ENCODE results near the gene GNAZ.
A peak's percentile ranks its signal among the peaks of the same experiment; 100 is the strongest.

The GNAZ gene

DNA sequence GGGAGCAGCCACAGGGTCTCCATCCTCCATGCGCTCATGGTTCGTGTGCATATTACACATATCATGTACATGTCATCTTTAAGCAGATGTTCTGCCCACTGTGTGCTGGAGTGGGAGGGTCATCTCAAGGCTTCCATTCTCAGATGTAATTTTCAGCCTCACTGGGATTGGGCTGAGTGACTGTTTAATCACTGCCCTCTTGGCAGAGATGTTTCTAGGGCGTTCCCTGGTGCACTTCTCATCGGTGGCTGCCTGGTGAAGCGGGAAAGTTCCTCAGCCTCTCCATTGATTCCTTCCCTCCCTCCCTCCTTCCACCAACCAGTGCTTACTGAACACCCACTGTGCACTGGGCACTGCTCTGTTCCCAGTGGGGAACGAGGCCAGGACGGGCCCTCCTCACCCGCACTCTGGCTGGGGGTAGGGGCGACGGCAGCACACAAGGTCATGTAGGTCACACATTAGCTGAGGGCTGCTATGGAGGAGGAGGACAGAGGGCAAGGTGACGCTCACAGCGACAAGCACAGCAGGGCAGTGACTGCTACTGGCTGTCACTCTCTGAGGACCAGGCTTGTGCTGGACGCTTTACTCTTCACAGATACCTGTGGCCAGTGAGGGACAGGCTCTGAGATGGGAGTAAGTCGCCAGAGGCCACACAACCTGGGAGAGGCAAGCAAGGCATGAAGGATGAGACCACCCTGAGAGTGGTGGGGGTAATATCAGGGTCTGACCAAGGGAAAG lies 22.9 kb downstream of the GNAZ start:
- peak overlapping the region in 1 of 2 donors; percentile 53 for H3K4me3 ChIP-seq (ENCODE audit: low read length in 2 of 2)
- no peak overlapping the region for H2AFZ ChIP-seq (ENCODE audit: low read length)
- no peak for DNase-seq (ENCODE audit: low spot score)
- H3K4ac ChIP-seq (ENCODE audit: low read length): no peak overlapping the region
- H3K4me2 ChIP-seq (ENCODE audit: insufficient read depth, low read length, poor library complexity, severe bottlenecking): no peak overlapping the region
- H4K8ac ChIP-seq (ENCODE audit: low read depth, low read length): peak overlapping the region; percentile 74
- peak overlapping the region; percentile 62 for H3K23ac ChIP-seq (ENCODE audit: low read depth, low read length, poor library complexity)
- H4K91ac ChIP-seq (ENCODE audit: low read depth, low read length, poor library complexity): no peak overlapping the region
- no peak overlapping the region for H2BK120ac ChIP-seq (ENCODE audit: low read depth, low read length)
- H3K27me3 ChIP-seq (ENCODE audit: control insufficient read depth in 3 of 3, insufficient read depth in 3 of 3, low read depth in 1 of 3, low read length in 3 of 3): no peaks in the 10 kb centered on the region
- no peak overlapping the region for H3K9ac ChIP-seq (ENCODE audit: low read depth, low read length, poor library complexity)
- peaks cover 8 to 17% of the 10 kb centered on the region in 2 donors for H3K4me1 ChIP-seq (ENCODE audit: control insufficient read depth in 2 of 2, insufficient read depth in 1 of 2, low read depth in 1 of 2, low read length in 2 of 2)
- no peak overlapping the region for H2BK12ac ChIP-seq (ENCODE audit: low read length)
- H2AK5ac ChIP-seq (ENCODE audit: low read depth, low read length): no peak overlapping the region
- H3K9me3 ChIP-seq (replicated peaks in 1 of 2; ENCODE audit: control insufficient read depth in 2 of 2, insufficient read depth in 1 of 2, low read depth in 1 of 2, low read length in 2 of 2): peaks cover 0 to 4% of the 10 kb centered on the region in 2 donors
- H3K27ac ChIP-seq (replicated peaks; ENCODE audit: low read length): no peak overlapping the region
- H2BK5ac ChIP-seq (ENCODE audit: low read length): no peak overlapping the region
- peak overlapping the region; percentile 78 for H3K14ac ChIP-seq (ENCODE audit: low read length)
- H2BK15ac ChIP-seq (ENCODE audit: low read length): no peak overlapping the region
- peaks cover 24% of the 10 kb centered on the region for H3K79me1 ChIP-seq (ENCODE audit: low read depth, low read length)
- H3K36me3 ChIP-seq (replicated peaks in 1 of 2; ENCODE audit: control insufficient read depth in 2 of 2, insufficient read depth in 2 of 2, low read length in 2 of 2): peaks cover 12 to 26% of the 10 kb centered on the region in 2 donors
- H3K18ac ChIP-seq (ENCODE audit: low read length): no peak overlapping the region
- WGBS, 2 donors (ENCODE audit: extremely low coverage in 2 of 2, insufficient read length in 2 of 2, insufficient replicate concordance in 1 of 2): no CpG with 5 or more reads among the region's 14 CpGs

DNA sequence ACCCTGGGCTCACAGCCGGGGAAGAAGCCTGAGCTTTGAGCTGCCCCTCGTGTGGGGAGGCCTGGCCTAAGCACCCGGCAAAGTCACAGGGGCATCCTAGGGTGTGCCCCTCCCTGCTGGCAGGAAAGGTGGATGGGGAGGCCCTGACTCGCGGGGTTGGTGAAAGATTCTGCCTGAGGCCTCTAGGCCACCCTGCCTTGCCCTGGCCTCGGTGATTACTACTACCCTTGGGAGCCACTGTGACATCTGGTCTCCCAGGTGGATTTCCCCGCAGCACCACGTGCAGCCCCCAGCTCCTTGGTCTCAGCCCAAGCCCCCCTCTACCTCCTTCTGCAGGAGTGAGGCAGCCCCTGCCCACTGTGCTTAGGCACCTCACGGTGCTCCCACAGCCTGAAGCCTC lies 23.9 kb downstream of the GNAZ start:
- H3K79me1 ChIP-seq (ENCODE audit: low read depth, low read length): peaks cover 26% of the 10 kb centered on the region
- peak overlapping the region; percentile 14 for H2AK5ac ChIP-seq (ENCODE audit: low read depth, low read length)
- no peak overlapping the region for H2BK15ac ChIP-seq (ENCODE audit: low read length)
- peaks cover 8 to 17% of the 10 kb centered on the region in 2 donors for H3K4me1 ChIP-seq (ENCODE audit: control insufficient read depth in 2 of 2, insufficient read depth in 1 of 2, low read depth in 1 of 2, low read length in 2 of 2)
- H3K27ac ChIP-seq (replicated peaks; ENCODE audit: low read length): no peak overlapping the region
- H4K8ac ChIP-seq (ENCODE audit: low read depth, low read length): no peak overlapping the region
- peak overlapping the region; percentile 38 for H3K9ac ChIP-seq (ENCODE audit: low read depth, low read length, poor library complexity)
- peak overlapping the region; percentile 73 for H3K14ac ChIP-seq (ENCODE audit: low read length)
- peaks cover 0 to 4% of the 10 kb centered on the region in 2 donors for H3K9me3 ChIP-seq (replicated peaks in 1 of 2; ENCODE audit: control insufficient read depth in 2 of 2, insufficient read depth in 1 of 2, low read depth in 1 of 2, low read length in 2 of 2)
- peaks cover 12 to 28% of the 10 kb centered on the region in 2 donors for H3K36me3 ChIP-seq (replicated peaks in 1 of 2; ENCODE audit: control insufficient read depth in 2 of 2, insufficient read depth in 2 of 2, low read length in 2 of 2)
- no peaks in the 10 kb centered on the region for H3K27me3 ChIP-seq (ENCODE audit: control insufficient read depth in 3 of 3, insufficient read depth in 3 of 3, low read depth in 1 of 3, low read length in 3 of 3)
- peak overlapping the region; percentile 34 for H3K23ac ChIP-seq (ENCODE audit: low read depth, low read length, poor library complexity)
- H2BK5ac ChIP-seq (ENCODE audit: low read length): no peak overlapping the region
- H2BK12ac ChIP-seq (ENCODE audit: low read length): no peak overlapping the region
- DNase-seq (ENCODE audit: low spot score): no peak
- H3K4me2 ChIP-seq (ENCODE audit: insufficient read depth, low read length, poor library complexity, severe bottlenecking): no peak overlapping the region
- no peak overlapping the region for H2BK120ac ChIP-seq (ENCODE audit: low read depth, low read length)
- no peak overlapping the region for H3K4ac ChIP-seq (ENCODE audit: low read length)
- H4K91ac ChIP-seq (ENCODE audit: low read depth, low read length, poor library complexity): no peak overlapping the region
- H2AFZ ChIP-seq (ENCODE audit: low read length): no peak overlapping the region
- peak overlapping the region; percentile 54 for H3K18ac ChIP-seq (ENCODE audit: low read length)
- no CpG with 5 or more reads among the region's 9 CpGs for WGBS, 2 donors (ENCODE audit: extremely low coverage in 2 of 2, insufficient read length in 2 of 2, insufficient replicate concordance in 1 of 2)
- no peak overlapping the region for H3K4me3 ChIP-seq (ENCODE audit: low read length in 2 of 2)

DNA sequence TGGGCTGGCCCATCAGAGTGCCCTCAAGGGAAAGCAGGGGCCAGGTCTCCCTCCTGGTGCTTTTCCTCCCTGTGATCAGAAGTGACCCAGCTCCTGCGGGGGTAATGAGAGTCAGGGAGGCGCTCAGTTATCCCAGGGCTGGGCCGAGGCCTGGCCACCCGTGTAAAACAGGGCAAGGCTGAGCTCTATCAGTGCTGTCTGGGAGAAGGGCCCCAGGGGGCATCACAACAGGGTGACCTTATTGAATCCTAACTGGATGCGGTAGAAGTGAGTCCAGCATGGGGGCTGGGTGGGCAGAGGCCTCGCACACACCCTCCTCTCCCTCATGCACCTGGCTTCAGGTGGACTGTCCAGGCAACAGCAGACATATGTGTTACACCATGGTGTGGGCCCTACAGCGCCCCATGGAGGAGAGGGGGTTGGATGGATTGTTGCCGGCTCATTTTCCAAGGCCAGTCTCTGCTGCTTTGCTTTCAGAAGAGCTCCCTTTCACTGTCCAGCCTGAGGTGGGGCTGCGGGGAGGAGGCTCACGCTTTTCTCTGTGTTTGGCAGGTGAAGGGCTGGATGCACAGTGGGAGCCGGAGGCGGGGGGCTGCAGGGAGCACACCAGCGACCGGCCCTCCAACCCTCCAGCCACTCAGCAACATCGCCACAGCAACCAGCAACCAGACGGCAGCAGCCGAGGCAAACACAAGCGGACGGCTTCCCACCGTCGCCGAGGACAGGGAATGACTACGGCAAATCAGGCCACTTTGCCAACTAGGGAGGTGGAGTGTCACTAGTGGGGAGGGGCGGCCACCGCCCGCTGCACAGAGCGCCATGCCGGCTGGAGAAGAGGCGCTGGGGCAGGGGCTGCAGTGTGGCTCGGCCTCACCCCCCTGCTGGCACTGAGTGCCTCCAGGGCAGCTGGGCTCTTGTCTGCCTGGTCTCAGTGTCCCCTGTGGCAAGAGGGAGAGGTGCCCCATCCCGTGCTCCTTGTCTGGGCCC lies 24.7 kb downstream of the GNAZ start:
- H4K8ac ChIP-seq (ENCODE audit: low read depth, low read length): no peak overlapping the region
- H2BK12ac ChIP-seq (ENCODE audit: low read length): no peak overlapping the region
- no peak for DNase-seq (ENCODE audit: low spot score)
- H3K9ac ChIP-seq (ENCODE audit: low read depth, low read length, poor library complexity): peak overlapping the region; percentile 50
- H3K27ac ChIP-seq (replicated peaks; ENCODE audit: low read length): no peak overlapping the region
- WGBS, 2 donors (ENCODE audit: extremely low coverage in 2 of 2, insufficient read length in 2 of 2, insufficient replicate concordance in 1 of 2): no CpG with 5 or more reads among the region's 31 CpGs
- peak overlapping the region; percentile 100 for H3K23ac ChIP-seq (ENCODE audit: low read depth, low read length, poor library complexity)
- H3K79me1 ChIP-seq (ENCODE audit: low read depth, low read length): peaks cover 28% of the 10 kb centered on the region
- H3K9me3 ChIP-seq (replicated peaks in 1 of 2; ENCODE audit: control insufficient read depth in 2 of 2, insufficient read depth in 1 of 2, low read depth in 1 of 2, low read length in 2 of 2): peaks cover 0 to 4% of the 10 kb centered on the region in 2 donors
- H4K91ac ChIP-seq (ENCODE audit: low read depth, low read length, poor library complexity): no peak overlapping the region
- no peak overlapping the region for H3K4me2 ChIP-seq (ENCODE audit: insufficient read depth, low read length, poor library complexity, severe bottlenecking)
- H3K4me3 ChIP-seq (ENCODE audit: low read length in 2 of 2): no peak overlapping the region
- H3K27me3 ChIP-seq (ENCODE audit: control insufficient read depth in 3 of 3, insufficient read depth in 3 of 3, low read depth in 1 of 3, low read length in 3 of 3): no peaks in the 10 kb centered on the region
- H3K4ac ChIP-seq (ENCODE audit: low read length): no peak overlapping the region
- H3K36me3 ChIP-seq (replicated peaks in 1 of 2; ENCODE audit: control insufficient read depth in 2 of 2, insufficient read depth in 2 of 2, low read length in 2 of 2): peaks cover 12 to 31% of the 10 kb centered on the region in 2 donors
- H3K4me1 ChIP-seq (ENCODE audit: control insufficient read depth in 2 of 2, insufficient read depth in 1 of 2, low read depth in 1 of 2, low read length in 2 of 2): peaks cover 8 to 17% of the 10 kb centered on the region in 2 donors
- H2AK5ac ChIP-seq (ENCODE audit: low read depth, low read length): peak overlapping the region; percentile 14
- H3K14ac ChIP-seq (ENCODE audit: low read length): peak overlapping the region; percentile 74
- peak overlapping the region; percentile 62 for H2BK5ac ChIP-seq (ENCODE audit: low read length)
- no peak overlapping the region for H2AFZ ChIP-seq (ENCODE audit: low read length)
- H2BK120ac ChIP-seq (ENCODE audit: low read depth, low read length): no peak overlapping the region
- peak overlapping the region; percentile 46 for H3K18ac ChIP-seq (ENCODE audit: low read length)
- no peak overlapping the region for H2BK15ac ChIP-seq (ENCODE audit: low read length)

Measured in neuronal stem cell (in vitro differentiated cells).